GM12872 (cell line): ENCODE results near the gene UQCC2.

Source experiments
- CTCF ChIP-seq: IDR thresholded peaks from 3 replicates; pipeline ENCODE4 v1.5.1; 2011; ENCODE audit warnings: low read depth, mild to moderate bottlenecking, low read length, moderate library complexity; ENCODE audit not compliant: insufficient read depth

UQCC2 gene

GRCh38 chr6:33668328-33668727 lies 43.2 kb downstream of the UQCC2 start:
- no peak for TF ChIP-seq CTCF

- no peak for TF ChIP-seq CTCF
These were observed 43.7 kb downstream of the UQCC2 start for GRCh38 chr6:33667776-33668175.

GRCh38 chr6:33667072-33667471 lies 44.4 kb downstream of the UQCC2 start:
- TF ChIP-seq CTCF = no peak

GRCh38 chr6:33665957-33666356 lies 45.5 kb downstream of the UQCC2 start:
- TF ChIP-seq CTCF = no peak

- TF ChIP-seq CTCF = no peak
These were observed 46.9 kb downstream of the UQCC2 start for GRCh38 chr6:33664506-33665057.

GRCh38 chr6:33663727-33664449 lies 47.6 kb downstream of the UQCC2 start:
- no peak for TF ChIP-seq CTCF

- no peak for TF ChIP-seq CTCF
These were observed 48.5 kb downstream of the UQCC2 start for GRCh38 chr6:33663028-33663427.

GRCh38 chr6:33662318-33662717 lies 49.2 kb downstream of the UQCC2 start:
- no peak for TF ChIP-seq CTCF
